ENCODE results near the gene SLC38A2.
"Not testable (repeated sequence)": the region's sequence is repeated elsewhere in the genome, so short reads cannot be mapped to it uniquely, and the experiment has no call there.

Gene SLC38A2

GRCh38 chr12:46372544-46373300 lies at the start of gene SLC38A2:
SLC38A2 (minus strand) TSS chr12:46372773; CDS start chr12:46371293, 1,480 bp downstream.
- DNase-seq (ENCODE audit: low read depth in 2 of 2), result peak; percentile 90 to 91

DNA sequence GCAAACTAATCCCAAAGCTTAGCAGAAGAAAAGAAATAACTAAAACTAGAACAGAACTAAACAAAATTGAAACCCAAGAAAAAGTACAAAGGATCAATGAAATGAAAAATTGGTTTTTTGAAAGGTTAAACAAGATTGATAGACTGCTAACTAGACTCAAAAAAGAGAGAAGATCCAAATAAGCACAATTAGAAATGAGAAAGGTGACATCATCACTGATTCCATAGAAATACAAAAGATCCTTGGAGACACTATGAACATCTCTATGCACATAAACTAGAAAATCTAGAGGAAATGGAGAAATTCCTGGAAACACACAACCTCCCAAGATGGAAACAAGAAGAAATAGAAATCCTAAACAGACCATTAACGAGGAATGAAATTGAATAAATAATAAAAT lies 47.1 kb upstream of the SLC38A2 start:
- no peak for DNase-seq (ENCODE audit: low read depth in 2 of 2)

- no peak for DNase-seq (ENCODE audit: low read depth in 2 of 2)
Measured at GRCh38 chr12:46415552-46415951, 43.0 kb upstream of the SLC38A2 start.

- no peak for DNase-seq (ENCODE audit: low read depth in 2 of 2)
Measured at GRCh38 chr12:46414591-46415268, 42.2 kb upstream of the SLC38A2 start.

DNA sequence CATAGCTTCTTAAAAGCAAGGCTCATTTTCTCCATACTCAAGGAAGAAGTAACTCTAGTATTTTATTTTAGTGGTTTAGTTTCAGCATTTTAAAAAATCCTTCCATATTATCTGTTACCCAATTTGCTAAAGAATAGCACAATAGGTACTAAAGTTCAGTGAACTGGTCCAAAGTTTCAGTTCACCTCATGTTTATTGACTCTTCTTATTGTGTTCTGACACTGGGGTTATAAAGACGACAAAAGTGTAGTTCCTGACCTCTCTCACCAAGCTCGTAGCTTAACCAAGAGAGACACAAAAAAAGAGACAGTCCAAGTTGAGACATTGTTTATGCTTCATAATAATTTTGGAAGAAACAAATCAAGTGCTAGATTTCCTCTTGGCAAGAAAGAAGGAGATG lies 40.8 kb upstream of the SLC38A2 start:
- no peak for DNase-seq (ENCODE audit: low read depth in 2 of 2)

- DNase-seq (ENCODE audit: low read depth in 2 of 2), result no peak
Measured at GRCh38 chr12:46412857-46413256, 40.3 kb upstream of the SLC38A2 start.

DNA sequence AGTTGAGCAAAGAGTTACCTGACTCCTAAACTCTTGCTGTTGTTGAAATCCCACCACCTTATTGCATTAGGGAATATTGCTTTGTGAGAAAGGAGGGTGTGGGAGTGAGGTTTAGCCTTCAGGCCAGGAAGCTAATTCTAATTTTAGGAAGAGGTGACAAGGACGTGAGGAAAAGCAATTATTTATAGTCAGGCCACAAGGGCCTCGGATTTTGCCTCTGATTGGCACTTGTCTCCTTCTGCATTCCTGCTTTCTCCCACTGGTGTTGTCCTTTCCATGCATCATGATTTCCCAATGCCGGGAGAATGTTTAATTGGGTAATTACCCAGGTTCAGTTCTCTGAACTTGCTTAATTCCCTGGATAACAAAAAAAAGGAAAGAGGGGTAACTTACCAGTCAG lies 37.9 kb upstream of the SLC38A2 start:
- no peak for DNase-seq (ENCODE audit: low read depth in 2 of 2)

GRCh38 chr12:46409974-46410373 lies 37.4 kb upstream of the SLC38A2 start:
- no peak for DNase-seq (ENCODE audit: low read depth in 2 of 2)

GRCh38 chr12:46409342-46409741 lies 36.8 kb upstream of the SLC38A2 start:
- DNase-seq (ENCODE audit: low read depth in 2 of 2), result no peak

DNA sequence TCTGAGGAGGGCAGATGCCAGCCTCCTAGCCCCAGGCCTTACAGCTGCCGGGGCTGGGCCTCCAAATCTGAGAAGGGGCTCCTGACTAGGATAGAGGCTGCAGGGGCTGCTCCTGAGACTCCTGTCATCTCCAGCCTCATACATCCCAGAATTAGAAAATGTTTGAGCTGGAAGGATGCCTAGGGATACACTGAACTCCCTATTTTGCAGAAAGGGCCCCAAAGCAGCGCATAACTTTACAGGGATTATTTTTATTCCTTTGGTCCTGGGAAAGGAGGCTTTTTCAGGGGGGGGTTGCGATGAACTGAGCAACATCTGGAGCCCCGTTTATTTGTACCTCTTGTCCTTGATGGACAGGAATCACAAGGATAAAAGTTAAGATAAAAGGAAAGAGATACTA lies 35.9 kb upstream of the SLC38A2 start:
- DNase-seq (ENCODE audit: low read depth in 2 of 2), result no peak

DNA sequence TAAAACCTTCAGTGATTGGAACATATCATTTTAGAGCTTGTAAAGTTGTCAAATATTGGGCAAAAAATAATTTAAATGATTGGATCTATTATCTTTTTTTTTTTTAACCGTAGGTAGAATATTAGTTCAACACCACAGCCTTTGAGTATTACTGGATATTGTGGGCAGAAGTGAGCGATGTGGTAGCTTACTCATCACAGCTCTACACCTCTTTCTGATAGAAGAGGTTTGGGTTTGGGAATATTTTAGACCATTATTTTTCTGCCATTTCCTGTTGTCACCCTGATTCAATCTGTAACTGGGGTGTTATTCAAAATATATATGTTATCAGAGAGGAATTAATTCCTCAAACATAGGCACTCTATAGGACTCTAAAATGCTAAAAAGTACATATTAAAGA lies 34.8 kb upstream of the SLC38A2 start:
- no peak for DNase-seq (ENCODE audit: low read depth in 2 of 2)

GRCh38 chr12:46406352-46407027 lies 33.9 kb upstream of the SLC38A2 start:
- DNase-seq (ENCODE audit: low read depth in 2 of 2), result no peak

DNA sequence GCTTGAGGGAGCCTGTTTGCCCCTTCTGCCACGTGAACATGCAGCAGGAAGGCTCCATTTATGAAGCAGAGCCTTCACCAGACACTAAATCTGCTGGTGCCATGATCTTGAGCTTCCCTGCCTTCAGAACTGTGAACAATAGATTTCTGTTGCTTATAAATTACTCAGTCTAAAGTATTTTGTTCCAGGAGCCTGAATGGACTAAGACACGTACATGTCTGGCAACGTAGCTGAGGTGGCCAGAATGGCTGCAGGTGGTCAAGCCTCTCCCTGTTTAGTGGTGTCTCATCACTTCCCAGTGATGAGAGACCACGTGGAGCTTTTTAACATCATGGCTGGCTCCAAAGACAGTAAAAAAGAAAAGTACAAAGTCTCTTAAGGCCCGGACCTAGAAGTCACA lies 32.2 kb upstream of the SLC38A2 start:
- DNase-seq (ENCODE audit: low read depth in 2 of 2), result no peak

DNA sequence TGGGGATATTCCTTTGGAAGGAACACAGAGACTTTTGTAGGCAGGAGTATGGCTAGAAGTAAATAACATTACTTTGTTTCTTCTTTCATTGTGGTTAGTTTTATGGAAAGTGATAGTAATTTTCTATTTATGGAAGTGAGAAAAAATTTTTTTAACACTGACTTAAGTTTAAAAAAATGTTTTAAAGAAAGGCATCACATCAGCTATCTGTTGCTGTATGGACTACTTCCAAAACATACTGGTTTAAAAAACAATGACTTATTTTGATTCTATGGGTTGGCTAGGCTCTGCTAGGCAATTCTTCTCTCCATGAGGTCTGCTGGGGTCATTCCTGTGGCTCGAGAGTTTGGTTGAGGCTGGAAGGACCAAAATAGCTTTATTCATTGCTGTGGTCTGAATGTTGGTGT lies 31.7 kb upstream of the SLC38A2 start:
- peak; percentile 62 to 63 for DNase-seq (ENCODE audit: low read depth in 2 of 2)

GRCh38 chr12:46403719-46404070 lies 31.1 kb upstream of the SLC38A2 start:
- no peak for DNase-seq (ENCODE audit: low read depth in 2 of 2)

DNA sequence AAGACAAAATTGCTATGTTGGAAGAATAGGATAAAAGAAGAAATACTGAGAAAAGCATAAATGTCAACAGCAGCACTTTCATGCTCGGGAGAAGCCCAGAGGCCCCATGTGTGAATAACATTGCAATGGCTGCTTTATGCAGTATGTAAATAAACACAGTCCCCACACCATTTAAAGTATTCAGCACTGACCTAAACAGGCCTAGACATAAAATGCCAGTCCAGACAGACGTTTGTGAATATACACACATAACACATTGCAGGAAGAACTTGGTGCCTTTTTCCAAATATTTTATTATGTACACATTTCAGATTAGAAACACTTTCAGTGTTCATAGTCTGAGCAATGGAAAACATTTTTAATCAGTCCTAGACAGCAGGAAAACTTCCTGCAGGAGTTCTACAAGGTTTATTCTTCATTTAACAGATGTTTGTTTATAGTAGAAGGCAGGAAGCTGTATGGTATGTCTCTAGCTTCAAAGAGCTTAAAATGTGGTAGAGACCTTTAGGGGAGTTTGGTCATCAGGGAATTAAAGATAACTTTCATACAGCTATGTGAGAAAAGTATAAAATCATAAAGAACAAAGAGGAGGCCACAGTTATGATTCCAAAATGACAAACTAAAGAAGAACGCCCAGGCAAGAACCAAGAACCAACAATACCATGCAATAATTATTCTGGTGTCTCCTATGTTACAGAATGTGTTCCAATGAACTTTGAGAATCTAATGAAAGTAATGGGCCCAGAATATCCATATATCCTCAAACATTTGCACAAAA lies 30.6 kb upstream of the SLC38A2 start:
- no peak for DNase-seq (ENCODE audit: low read depth in 2 of 2)

DNA sequence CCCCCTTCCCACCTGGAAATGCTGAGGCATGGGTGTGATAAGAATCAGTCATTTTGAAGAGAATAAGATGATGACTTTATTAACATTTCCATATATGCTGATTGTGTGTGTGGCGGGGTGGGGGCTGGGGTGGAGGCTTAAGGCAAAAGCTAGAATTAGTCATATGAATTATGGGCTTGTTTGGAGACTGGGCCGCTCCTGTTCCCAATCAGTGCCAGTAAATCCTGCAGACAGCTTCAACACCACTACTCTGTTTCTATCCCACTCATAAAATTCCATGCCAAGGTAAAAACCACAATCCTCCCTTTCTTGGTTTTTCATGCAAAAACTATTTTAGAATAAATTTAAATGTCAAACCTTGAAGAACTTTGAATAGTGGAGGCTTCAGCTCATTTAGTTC lies 29.9 kb upstream of the SLC38A2 start:
- DNase-seq (ENCODE audit: low read depth in 2 of 2), result peak; percentile 97

DNA sequence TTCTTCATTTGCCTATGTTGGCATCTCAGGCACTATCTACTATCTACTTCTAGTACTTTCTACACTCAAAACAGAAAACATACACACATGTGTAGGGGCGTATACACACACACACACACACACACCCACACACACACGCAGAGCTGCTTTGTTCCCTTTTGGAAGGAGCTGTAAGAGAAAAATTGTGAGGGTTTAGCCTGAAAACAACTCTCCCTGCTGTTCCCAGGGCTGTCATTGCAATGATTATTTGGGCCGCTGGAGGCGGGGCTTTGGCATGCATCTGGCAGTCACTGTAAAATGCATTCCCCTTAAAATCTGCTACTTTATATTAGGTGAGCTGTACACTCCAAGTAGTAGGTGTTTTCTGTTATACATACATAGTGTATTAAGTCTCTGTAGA lies 29.1 kb upstream of the SLC38A2 start:
- peak; percentile 73 to 75 for DNase-seq (ENCODE audit: low read depth in 2 of 2)

GRCh38 chr12:46400406-46400805 lies 27.8 kb upstream of the SLC38A2 start:
- DNase-seq (ENCODE audit: low read depth in 2 of 2), result peak; percentile 71 to 74

DNA sequence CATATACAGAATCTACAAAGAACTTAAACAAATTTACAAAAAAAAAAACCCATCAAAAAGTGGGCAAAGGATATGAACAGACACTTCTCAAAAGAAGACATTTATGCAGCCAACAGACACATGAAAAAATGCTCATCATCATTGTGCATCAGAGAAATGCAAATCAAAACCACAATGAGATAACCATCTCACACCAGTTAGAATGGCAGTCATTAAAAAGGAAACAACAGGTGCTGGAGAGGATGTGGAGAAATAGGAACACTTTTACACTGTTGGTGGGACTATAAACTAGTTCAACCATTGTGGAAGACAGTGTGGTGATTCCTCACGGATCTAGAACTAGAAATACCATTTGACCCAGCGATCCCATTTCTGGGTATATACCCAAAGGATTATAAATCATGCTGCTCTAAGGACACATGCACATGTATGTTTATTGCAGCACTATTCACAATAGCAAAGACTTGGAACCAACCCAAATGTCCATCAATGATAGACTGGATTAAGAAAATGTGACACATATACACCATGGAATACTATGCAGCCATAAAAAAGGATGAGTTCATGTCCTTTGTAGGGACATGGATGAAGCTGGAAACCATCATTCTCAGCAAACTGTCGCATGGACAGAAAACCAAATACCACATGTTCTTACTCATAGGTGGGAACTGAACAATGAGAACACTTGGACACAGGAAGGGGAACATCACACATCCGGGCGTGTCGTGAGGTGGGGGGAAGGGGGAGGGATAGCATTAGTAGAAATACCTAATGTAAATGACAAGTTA lies 27.1 kb upstream of the SLC38A2 start:
- DNase-seq (ENCODE audit: low read depth in 2 of 2), result not testable (repeated sequence)

DNA sequence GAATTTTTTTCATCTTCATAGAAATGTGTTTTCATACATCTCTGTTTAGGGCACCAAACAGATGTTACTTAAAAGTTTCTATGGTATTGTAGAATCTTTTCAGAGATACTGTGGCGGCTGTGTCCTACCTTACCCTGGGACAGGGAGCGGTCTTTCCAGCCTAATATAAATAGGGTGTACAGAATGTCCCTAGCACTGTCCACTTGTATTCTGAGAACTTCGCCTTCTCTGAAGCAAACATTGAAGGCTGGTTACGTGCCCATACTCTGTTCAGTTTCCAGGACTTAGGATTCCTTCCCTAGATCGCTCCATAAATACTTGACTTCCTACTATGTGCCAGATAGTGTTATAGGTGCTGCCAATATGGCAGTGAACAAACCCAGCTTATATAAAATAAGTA lies 24.3 kb upstream of the SLC38A2 start:
- DNase-seq (ENCODE audit: low read depth in 2 of 2), result no peak
